NCI-H2227 treated with DMSO at 0.1 percent for 48 hours (cell line): ENCODE measurements around the gene FAM9C.

Experiments used
- DNase-seq: peaks from one replicate; lab custom pipeline; 2025; lab: John Stamatoyannopoulos, UW

The FAM9C gene

DNA sequence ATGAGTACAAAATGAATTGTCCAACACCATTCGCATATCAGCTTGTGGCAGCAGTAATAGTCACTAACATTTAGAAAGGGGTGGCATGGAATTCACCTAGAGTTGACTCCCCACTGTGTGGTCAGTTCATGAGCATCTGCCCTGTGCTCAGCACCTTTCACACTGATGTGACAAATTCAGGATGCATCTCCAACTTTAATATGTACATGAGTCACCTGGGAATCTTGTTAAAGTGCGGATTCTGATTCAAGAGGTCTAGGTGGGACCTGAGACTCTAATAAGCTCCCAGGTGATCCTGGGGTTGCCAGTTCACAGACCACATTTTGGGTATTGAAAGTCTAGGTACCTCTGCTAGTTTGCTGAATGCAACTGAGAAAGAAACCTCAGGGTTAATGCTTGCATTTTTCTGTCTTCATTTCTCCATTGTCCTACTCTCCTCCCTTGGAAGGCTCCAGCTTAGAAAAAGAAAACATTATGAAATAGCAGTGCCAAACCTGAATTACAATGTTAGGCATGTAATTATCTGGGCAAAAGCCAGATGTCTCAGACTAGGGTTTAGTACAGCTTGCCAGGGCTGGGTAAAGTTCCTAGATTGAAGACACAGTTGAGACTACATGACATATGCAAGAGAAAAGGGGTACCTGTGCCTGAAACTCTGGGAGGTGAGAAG, 36.8 kb downstream of the FAM9C start:
- DNase-seq, result peak; percentile 55

DNA sequence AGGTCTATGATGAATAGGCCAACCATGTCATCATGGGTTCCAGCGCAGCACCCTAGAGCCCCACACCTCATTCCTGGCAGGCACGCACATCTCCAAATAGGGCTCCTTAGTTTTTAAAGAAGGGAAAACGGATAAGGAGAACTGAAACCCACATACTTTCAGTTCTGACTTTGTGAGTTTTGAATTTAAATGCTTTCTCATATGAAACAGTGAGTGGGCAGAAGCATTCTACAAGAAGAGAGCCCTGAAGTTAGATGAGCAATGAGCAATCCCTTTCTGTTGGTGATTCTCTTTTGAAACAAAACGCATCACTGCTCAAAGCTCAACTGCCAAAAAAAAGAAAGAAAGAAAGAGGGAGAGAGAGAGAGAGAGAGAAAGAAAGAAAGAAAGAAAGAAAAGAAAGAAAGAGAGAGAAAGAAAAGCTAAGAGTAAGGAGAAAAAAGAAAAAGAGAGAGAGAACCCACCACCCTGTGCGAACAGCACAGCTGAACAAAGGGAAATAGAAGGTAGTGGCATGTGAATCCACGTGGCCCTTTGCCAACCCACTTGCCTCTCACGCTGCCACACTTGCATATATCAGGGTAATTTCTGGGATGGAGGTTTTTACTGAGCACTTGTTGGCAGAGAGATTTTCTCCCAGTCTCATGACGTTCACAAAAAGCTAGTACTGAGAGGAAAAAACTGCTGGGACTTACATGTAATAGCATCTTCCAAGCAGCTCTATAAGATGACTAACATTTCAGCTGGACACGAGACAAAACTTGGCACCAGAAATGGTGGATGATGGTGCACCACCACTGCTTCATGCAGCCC, 38.6 kb downstream of the FAM9C start:
- DNase-seq, result no peak

DNA sequence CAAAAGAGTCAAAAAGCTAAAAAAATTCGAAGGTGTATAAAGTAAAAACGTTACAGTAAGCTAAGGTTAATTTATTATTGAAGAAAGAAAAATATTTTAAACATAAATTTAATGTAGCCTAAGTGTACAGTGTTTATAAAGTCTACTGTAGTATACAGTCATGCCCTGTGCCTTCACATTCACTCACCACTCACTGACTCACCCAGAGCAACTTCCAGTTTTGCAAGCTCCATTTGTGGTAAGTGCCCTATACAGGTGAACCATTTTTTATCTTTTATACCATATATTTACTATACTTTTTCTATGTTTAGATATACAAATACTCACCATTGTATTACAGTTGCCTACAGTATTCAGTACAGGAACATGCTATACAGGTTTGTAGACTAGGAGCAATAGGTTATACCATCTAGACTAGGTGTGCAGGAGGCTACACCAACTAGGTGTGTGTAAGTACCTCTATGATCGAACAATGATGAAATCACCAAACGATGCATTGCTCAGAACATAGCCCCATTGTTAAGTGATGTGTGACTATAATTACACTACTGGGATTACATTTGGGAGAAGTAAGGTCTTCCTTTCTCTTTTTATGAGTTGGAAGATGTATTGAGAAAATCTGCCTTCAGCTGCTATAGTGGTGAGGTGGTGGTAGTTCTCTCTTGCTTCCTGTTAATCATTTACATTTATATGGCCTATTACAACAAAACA, 42.3 kb downstream of the FAM9C start:
- DNase-seq, result no peak

DNA sequence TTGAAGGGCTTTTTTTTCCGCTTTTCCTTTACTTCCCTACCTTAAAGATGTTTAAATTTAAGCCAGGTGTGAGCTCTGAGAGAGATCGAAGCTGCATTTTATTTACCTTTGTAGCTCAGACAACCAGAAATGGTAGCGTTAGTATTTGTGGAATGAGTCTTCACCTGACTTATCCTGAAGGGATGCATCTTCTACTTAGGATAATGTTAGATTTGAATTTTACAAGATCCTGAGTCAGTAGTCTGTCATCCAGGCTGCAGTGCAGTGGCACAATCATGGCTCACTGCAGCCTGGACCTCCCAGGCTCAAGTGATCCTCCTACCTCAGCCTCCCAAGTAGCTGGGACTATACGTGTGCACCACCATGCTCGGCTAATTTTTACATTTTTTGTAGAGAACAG, 43.3 kb downstream of the FAM9C start:
- DNase-seq, result no peak

DNA sequence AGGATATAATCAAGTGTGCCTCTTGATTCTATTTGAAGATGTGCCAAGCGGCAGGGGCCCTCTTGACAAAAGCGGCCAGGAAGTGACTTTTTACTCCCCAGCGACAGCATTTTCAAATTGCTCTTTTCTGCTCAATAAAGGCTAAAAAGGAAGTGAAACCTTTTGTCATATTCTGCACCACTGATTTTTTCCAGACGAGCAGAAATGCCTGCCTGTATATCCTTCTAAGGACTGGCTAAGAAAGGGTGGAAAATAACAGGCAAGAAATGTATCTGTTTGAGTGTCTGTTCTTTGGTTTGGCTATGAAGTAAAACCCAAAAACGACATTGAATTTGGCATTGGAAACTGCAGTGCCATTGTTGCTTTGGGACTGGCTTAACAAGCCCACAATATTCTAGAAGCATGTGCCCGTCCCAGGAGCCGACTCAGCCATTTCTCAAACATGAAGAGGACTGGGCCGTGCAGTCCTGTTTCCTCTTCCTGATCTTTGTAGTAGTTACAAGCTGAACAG, 44.1 kb downstream of the FAM9C start:
- DNase-seq, result peak; percentile 50

DNA sequence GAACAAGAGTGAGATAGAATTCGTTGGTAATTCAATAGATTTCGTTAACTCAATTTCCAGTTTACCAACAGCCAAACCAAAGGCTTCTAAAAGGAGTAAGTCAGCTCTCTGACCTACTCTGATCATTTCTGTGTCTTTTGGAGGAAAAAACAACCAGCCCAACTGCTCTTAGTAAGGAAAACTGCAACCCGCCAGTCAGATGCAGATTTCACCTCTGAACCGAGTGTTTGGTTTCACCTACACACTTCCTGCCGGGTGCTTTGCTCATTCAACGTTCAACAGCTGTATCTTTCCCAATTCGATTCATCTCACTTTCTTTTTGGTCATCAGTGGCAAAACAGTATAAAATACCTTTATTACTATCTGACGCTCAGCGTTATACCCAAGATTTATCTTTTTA, 45.0 kb downstream of the FAM9C start:
- no peak for DNase-seq

DNA sequence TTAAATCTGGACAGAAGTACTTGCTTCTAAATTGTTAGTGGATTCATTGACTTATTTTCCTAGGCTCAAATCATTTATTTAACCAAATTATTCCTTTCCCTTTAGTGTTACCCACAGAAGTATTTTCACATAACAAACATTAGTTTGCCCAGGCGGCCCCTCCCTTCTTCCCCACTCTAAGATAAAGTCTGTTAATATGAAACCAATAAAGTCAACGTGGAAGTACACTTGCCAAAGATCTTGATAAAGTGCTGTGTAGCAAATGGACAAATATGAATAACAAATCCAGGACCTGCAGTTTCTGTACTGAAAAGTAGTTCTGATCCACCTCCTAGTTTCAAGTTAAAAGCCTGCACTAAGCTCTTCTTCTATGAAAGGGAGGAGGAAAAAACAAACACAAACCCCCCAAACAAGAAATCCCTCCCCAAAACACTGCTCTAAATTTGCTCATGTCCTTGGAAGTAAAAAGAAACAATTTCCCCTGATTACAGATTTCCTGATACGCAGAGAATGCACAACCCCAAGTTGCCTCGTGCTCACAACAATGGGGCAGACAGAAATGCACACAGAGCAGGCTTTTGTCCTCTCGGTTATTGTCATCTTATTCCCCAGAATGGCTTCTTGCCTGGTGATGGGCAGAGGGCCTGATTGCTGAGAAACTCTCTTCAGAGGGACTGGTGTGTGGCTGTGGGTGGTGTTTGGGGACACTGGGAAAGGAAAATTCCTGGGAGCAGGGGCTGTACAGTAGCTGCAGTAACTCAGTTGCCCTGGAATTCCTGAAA, 46.3 kb downstream of the FAM9C start:
- no peak for DNase-seq

DNA sequence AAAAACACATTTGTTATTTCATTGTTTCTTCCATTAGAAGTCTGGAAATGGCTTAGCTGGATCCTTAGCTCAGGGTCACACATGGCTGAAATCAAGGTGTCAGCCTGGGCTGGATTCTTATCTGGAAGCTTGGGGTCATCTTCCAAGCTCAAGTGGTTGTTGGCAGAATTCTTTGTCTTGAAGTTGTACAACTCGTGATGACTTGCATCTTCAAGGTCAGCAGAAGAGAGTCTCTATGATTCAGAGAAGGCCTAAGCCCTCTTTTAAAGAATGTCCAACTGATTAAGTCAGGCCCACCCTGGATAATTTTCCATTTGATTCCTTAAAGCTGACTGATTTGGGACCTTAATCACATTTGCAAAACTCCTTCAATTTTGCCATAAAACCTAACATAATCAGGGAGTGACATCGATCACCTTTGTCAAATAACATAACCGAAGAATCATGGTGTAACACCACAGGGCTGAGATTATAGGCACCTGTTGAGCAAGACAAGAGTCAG, 47.4 kb downstream of the FAM9C start:
- DNase-seq, result no peak

DNA sequence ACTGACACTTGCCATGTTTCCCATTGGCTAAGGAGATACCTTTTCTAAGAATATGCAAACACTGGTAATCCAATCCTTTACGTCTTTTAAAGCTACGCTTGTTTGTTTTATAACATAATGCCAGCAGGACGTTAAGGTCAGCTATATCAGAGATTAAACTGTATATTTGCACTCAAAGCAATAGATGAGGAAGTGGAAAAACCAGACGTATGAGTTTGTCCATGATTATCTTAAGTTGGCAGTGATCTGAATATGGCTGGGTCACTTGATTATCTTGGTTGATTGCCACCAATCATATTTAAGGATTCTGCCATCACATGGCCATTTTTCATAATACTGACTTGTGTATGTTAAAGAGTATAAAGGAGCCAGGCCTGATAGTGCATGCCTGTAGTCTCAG, 50.1 kb downstream of the FAM9C start:
- DNase-seq, result no peak

DNA sequence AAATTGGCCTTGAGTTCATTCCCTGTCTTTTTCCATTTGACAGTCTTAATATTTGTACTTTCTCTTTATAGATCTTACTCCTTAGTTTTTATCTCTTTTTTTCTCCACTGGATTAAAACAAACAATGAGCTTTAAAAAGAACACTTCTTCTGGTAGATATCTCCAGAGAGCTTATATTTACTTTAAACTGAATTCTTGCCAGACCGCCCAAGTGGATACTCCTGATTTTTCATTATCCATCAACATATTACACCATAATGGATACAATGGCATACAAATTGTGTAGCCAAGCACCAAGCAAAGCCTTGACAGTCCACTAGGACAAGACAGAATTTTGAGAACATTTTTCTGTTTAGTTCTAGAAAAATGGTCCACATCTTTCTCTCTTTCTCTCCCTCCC, 50.6 kb downstream of the FAM9C start:
- DNase-seq, result no peak

DNA sequence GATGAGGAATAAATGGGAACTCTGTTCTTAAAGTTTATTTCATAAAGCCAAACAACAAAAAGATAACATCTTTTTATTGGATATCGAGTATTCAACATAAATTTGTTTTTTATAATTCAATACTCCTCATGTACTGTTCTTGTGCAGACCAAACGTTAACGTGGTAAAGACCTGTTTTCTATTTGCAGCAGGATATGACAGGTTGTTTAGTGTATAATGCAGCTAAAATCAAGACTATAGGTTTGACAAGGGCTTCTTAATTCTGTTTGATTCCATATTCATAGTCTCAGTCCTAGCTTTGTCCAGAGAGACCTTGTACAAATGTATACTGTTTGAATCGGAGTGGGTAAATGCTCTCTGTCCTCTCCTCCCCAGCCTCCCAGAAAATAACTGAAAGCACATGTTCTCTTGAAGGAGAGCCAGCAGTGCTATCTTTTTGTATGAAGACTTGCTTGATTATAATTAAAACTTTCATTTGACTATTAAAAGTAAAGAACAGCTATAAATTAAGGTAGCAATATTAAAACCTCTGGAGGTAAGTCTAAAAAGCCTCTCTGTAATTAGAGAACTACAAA, 51.8 kb downstream of the FAM9C start:
- no peak for DNase-seq

DNA sequence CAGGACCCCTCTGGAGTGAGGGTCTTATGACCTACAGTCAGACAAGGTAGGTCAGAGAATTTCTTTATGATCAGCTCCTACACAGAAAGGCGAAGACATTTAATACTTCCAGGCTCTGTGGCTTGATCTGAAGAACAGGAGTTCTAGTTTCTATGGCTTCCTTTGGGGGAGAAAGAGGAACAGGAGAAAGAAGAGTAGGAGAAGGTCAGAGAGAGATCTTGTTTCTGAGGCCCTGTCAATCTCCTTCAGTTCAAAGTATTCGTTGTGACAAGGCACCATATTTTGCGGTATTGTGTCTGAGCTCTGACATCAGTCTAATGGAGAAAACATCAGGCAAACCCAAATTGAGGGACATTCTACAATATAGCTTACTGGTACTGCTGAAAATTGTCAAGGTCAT, 52.8 kb downstream of the FAM9C start:
- no peak for DNase-seq

DNA sequence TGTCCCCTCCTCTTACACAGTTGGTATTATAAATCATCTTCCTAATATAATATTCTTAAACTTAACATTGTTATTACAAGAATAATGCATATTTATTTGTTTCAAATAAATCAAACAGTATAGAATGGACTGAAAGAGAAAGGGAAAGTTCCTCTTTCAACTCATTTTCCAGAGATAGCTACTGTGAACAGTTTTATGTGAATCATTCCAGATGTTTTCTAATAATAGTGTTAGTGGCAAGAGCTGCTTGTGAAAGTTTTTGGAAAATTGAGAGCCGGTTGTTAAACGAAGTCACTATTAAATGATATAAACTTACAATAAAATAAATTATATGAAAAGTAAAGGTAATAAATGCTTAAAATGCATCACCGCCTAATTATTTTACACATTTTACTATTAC, 55.0 kb downstream of the FAM9C start:
- DNase-seq, result no peak

DNA sequence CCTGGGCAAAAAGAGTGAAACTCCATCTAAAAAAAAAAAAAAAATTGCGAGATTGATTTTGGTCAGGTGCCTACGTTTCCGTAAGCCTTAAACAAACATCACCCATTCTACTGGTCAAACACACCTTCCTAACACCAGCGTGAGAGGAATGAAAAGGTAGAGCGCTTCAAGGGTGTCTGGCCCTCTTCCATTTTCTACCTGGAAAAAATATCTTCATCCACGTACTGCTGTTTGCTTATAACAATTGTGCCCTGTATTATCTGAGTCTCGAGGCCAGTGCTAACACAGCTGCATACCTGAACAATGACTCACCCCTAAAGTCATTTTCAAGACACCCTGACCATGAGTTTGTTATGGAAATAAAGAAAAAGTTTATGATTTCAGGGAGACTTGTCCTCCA, 55.6 kb downstream of the FAM9C start:
- no peak for DNase-seq

DNA sequence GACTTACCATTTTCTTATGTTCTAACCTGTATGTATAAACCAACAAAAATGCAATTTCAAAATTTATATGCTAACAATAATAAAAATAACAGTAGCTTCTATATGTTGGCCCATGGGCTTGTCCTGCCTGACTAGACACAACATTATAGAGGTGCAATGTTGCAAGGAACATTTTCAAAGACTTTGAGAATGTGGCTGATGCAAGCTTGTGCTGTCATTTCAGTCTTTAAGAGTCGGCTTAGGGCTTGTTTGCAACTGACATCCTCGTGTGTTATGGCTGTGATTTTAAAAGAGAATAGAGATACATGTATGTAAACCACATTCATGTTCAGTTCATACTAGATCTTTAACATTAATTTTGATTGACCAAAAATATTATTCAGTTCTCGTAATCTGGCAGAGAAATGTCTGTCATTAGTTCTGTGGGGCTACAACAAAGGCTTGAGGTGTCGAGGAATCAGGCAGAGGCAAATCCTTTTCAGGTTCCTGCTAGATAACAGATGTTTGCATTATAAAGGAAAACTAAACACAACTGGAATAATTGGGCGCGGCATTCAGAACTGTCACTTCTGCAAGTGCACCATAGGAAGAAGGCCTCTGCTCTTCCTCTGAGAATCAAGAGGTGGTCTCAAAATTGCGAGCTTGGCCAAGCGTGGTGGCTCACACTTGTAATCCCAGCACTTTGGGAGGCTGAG, 56.4 kb downstream of the FAM9C start:
- no peak for DNase-seq

DNA sequence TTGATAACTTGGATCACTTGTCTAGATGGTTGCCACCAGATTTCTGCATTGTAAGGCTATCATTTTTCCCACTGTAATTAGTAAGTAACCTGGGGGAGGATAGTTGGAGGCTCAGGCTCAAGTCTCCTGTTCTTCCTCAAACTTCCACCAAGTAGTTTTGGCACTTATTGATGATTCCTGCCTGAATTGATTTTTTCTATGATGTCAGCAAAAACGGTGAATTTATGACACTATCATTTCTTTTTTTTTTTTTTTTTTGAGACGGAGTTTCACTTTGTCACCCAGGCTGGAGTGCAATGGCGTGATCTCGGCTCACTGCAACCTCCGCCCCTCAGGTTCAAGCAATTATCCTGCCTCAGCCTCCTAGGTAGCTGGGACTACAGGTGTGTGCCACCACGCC, 57.1 kb downstream of the FAM9C start:
- no peak for DNase-seq

DNA sequence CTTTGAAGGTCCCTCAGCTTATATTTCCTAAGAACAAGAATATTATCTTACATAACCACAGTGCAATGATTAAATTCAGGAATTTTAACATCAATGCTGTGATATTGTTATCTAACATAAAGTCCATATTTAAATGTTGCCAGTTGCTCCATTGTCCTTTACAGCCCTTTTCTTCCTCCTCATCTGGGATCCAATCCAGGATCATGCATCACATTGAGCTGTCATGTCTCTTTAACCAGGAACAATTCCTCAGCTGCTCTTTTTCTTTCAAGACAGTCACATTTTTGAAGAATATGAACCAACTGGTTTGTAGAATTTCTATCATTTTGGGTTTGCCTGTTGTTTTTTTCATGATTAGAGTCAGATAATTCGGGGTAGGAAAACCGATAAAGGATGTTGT, 57.5 kb downstream of the FAM9C start:
- DNase-seq, result no peak

DNA sequence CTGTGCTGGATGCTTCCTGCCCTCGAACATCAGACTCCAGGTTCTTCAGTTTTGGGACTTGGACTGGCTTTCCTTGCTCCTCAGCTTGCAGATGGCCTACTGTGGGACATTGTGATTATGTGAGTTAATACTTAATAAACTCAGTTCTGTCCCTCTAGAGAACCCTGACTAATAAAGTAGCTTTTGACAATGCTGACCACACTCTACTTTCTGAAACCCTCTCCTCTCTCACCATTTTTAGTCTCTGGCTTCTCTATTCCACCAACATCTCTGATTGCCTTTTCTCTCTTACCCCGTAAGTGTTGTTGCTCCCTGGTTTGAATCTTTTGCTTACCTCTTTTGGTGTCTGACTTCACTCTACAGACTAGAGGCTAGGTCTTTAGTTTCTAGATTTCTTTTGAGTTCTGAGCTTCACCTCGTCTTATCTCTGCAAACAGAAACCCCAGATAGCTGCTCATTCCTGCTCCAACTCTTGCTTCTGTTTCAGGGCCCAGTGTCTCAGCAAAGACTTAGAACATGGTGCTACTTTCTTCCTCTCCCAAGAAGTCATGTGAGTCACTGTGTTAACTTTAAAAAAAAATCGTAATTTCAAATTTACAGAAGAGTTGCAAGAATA, 58.1 kb downstream of the FAM9C start:
- no peak for DNase-seq
